GM12878 (cell line): ENCODE data around the gene PRRC2B. TPM values are rescaled to one million over a fixed set of nuclear protein-coding genes. Genes with fewer than 3 reads are reported as not detected.
A peak's percentile ranks its signal among the peaks of the same experiment; 100 is the strongest.
"Not testable (repeated sequence)": the region's sequence is repeated elsewhere in the genome, so short reads cannot be mapped to it uniquely, and the experiment has no call there.

Experiments used
- ATAC-seq: fragments of 200-7000 bp; cut with Tn5 transposase; 3 replicates; pipeline ENCODE4 v1.9.1; 2020; ENCODE audit warnings: mild to moderate bottlenecking, moderate library complexity
- BruUV-seq: library from RNA; stranded (reverse); fragments of 400-500 nt; replicated peaks from 2 replicates; lab custom pipeline; 2021; lab: Mats Ljungman, UMichigan
- CTCF ChIA-PET: fragments of 300-600 bp; sonication (Branson Sonifier 250); formaldehyde crosslinking; extraction: SDS; loops from one replicate; lab custom pipeline; 2021; ENCODE audit warnings: inconsistent platforms; lab: Yijun Ruan, JAX
- POLR2A ChIA-PET: fragments of 350-600 bp; formaldehyde crosslinking; extraction: SDS; loops from one replicate; lab custom pipeline; 2021; ENCODE audit warnings: inconsistent platforms; lab: Charles Lee
- RAD21 ChIA-PET: fragments of 300-600 bp; sonication (Branson Sonifier 250); formaldehyde crosslinking; loops from one replicate; lab custom pipeline; 2023; ENCODE audit warnings: antibody characterized with exemption; ENCODE audit not compliant: unreplicated experiment; lab: Charles Lee
- SMC1A ChIA-PET: fragments of 300-600 bp; sonication (Branson Sonifier 250); formaldehyde crosslinking; loops from one replicate; lab custom pipeline; 2023; ENCODE audit not compliant: unreplicated experiment, uncharacterized antibody; lab: Charles Lee
- DNase-seq: peaks from one replicate; pipeline ENCODE4 v3.0.0-alpha.2; 2011; ENCODE audit warnings: low read depth, low spot score
- FAIRE-seq: peaks from 3 replicates; lab custom pipeline; 2011; peaks lifted over from hg19 to GRCh38; lab: Jason Lieb, UNC
- H2AFZ ChIP-seq: 2 replicates; pipeline ENCODE4 v1.6.0; 2011; ENCODE audit warnings: low read depth, low read length, control low read depth; ENCODE audit not compliant: control insufficient read depth
- H3K27ac ChIP-seq: 2 replicates; pipeline ENCODE4 v1.5.1; 2011; ENCODE audit warnings: control low read depth; ENCODE audit not compliant: control insufficient read depth, insufficient read depth
- H3K27me3 ChIP-seq, 2 experiments: replicated peaks in 1 of 2; 2 replicates each; pipeline versions ENCODE4 v1.6.0 to v1.6.1; 2011; ENCODE audit warnings: low read length in 1 of 2; ENCODE audit not compliant: control insufficient read depth in 2 of 2, insufficient read depth in 2 of 2
- H3K36me3 ChIP-seq, 2 experiments: 2 replicates each; pipeline ENCODE4 v1.5.1; 2011; ENCODE audit warnings: low read length in 1 of 2; ENCODE audit not compliant: control insufficient read depth in 2 of 2, insufficient read depth in 2 of 2
- H3K4me1 ChIP-seq: 2 replicates; pipeline ENCODE4 v1.6.1; 2011; ENCODE audit warnings: mild to moderate bottlenecking, low read length, moderate library complexity, mixed read lengths; ENCODE audit not compliant: control insufficient read depth, insufficient read depth
- H3K4me2 ChIP-seq: 2 replicates; pipeline ENCODE4 v1.6.0; 2011; ENCODE audit warnings: control low read depth; ENCODE audit not compliant: control insufficient read depth, insufficient read depth
- H3K4me3 ChIP-seq: fragments of 200-600 bp; sonication (generic); 2 replicates; pipeline ENCODE4 v1.5.1; 2016
- H3K79me2 ChIP-seq: 2 replicates; pipeline ENCODE4 v1.6.0; 2011; ENCODE audit warnings: low read length; ENCODE audit not compliant: control insufficient read depth, insufficient read depth
- H3K9ac ChIP-seq: 2 replicates; pipeline ENCODE4 v1.8.0; 2011; ENCODE audit warnings: low read length, control low read depth, mixed read lengths; ENCODE audit not compliant: control insufficient read depth, insufficient read depth
- H3K9me3 ChIP-seq: replicated peaks from 3 replicates; pipeline ENCODE4 v1.5.1; 2011; ENCODE audit warnings: mild to moderate bottlenecking, low read length; ENCODE audit not compliant: control insufficient read depth, insufficient read depth
- H4K20me1 ChIP-seq: 2 replicates; pipeline ENCODE4 v1.6.0; 2011; ENCODE audit not compliant: control insufficient read depth, insufficient read depth
- CEBPB ChIP-seq, 2 experiments: fragments of 150-350 bp in 1 of 2; IDR thresholded peaks; 2 replicates each; pipeline ENCODE4 v1.6.1; 2012 to 2014; ENCODE audit warnings: low read depth in 2 of 2, low read length in 2 of 2, borderline replicate concordance in 1 of 2, inconsistent platforms in 1 of 2
- CREM ChIP-seq: IDR thresholded peaks from 2 replicates; pipeline ENCODE4 v1.6.1; 2014; ENCODE audit warnings: antibody characterized with exemption, low read depth
- EED ChIP-seq: sonication (generic); IDR thresholded peaks from 2 replicates; pipeline ENCODE4 v1.6.1; 2016; ENCODE audit warnings: antibody characterized with exemption, low read depth
- RCOR1 ChIP-seq: conservative IDR thresholded peaks from 2 replicates; pipeline ENCODE4 v1.6.1; 2012; ENCODE audit warnings: low read depth, low read length, improper control_type of control experiment
- SIN3A ChIP-seq: IDR thresholded peaks from 2 replicates; pipeline ENCODE4 v1.6.1; 2012; ENCODE audit warnings: low read depth, low read length, improper control_type of control experiment
- STAT3 ChIP-seq: IDR thresholded peaks from 2 replicates; pipeline ENCODE4 v1.6.1; 2011; ENCODE audit warnings: low read depth, low read length, improper control_type of control experiment
- YY1 ChIP-seq: IDR thresholded peaks from 2 replicates; pipeline ENCODE4 v1.6.1; 2011; ENCODE audit warnings: low read depth, mild to moderate bottlenecking, low read length
- ZBED1 ChIP-seq: IDR thresholded peaks from 2 replicates; pipeline ENCODE4 v1.6.1; 2016; ENCODE audit warnings: borderline replicate concordance
- WGBS: methylation state at CpG from one replicate; pipeline ENCODE4 v1.1.6; 2016; ENCODE audit warnings: low lambda C conversion rate; ENCODE audit not compliant: insufficient replicate concordance, insufficient coverage; ENCODE audit errors: missing lambda C conversion rate; 5-methylcytosine and 5-hydroxymethylcytosine counted together
- in situ Hi-C: fragments of 300-500 bp; cut with MboI; formaldehyde crosslinking; loops from 9 replicates; pipeline ENCODE4 v1.14.3; 2018; ENCODE audit warnings: mixed read lengths
- intact Hi-C: fragments of 100-400 bp; cut with micrococcal nuclease; formaldehyde crosslinking; loops from one replicate; pipeline ENCODE4 v1.14.2; 2022; ENCODE audit not compliant: unreplicated experiment
- polyA plus RNA-seq, 11 experiments: library from polyadenylated mRNA; depleted of rRNA in 4 of 11; unstranded in 6 of 11; stranded (reverse) in 5 of 11; fragments of >200 nt; fragmentation: Nextera tagmentation in 4 of 11; fragmentation: Illumina TruSeq in 1 of 11; extraction: Ambion mirVana in 4 of 11; extraction: Trizol in 1 of 11; gene quantifications; 1 replicate in 1 of 11; 2 replicates in 10 of 11; pipeline versions ENCODE4 v1.2.1 to v1.2.3, GENCODE V29; 2011 to 2016; ENCODE audit warnings: inconsistent platforms in 2 of 11, missing spikeins in 2 of 11, low read depth in 1 of 11
- total RNA-seq, 4 experiments: library from RNA; depleted of rRNA in 3 of 4; stranded (reverse); fragments of >200 nt in 3 of 4; fragmentation: Illumina TruSeq in 1 of 4; extraction: Trizol in 1 of 4; gene quantifications; 2 replicates each; pipeline versions ENCODE4 v1.2.1 to v1.2.3, GENCODE V29; 2013 to 2021
- TF ChIP-seq, protein P1 (sequence below): IDR thresholded peaks from 2 replicates; pipeline ENCODE4 v1.6.1; 2011; ENCODE audit warnings: low read depth, low read length, improper control_type of control experiment, borderline replicate concordance
- TF ChIP-seq, protein P2 (sequence below), 3 experiments: IDR thresholded peaks in 2 of 3; conservative IDR thresholded peaks in 1 of 3; 2 replicates each; pipeline ENCODE4 v1.5.1; 2011; ENCODE audit warnings: low read depth in 3 of 3, low read length in 3 of 3, mild to moderate bottlenecking in 3 of 3, control low read depth in 2 of 3, moderate library complexity in 2 of 3, inconsistent platforms in 1 of 3, mixed read lengths in 1 of 3; ENCODE audit not compliant: control insufficient read depth in 2 of 3, insufficient read depth in 1 of 3; ENCODE audit errors: extremely low read depth in 1 of 3
- TF ChIP-seq, protein P3 (sequence below): IDR thresholded peaks from 2 replicates; pipeline ENCODE4 v1.6.1; 2011; ENCODE audit warnings: mild to moderate bottlenecking, low read depth, low read length, moderate library complexity; ENCODE audit not compliant: insufficient replicate concordance
- TF ChIP-seq, protein P4 (sequence below): fragments of 450-650 bp; IDR thresholded peaks from 2 replicates; pipeline ENCODE4 v1.6.1; 2014; ENCODE audit warnings: mild to moderate bottlenecking
- TF ChIP-seq, protein P5 (sequence below): fragments of 450-650 bp; IDR thresholded peaks from 2 replicates; pipeline ENCODE4 v1.6.1; 2017; ENCODE audit warnings: antibody characterized with exemption, mild to moderate bottlenecking, moderate library complexity

PRRC2B gene
- total and polyA plus RNA-seq, 10 of the 15 experiments (the other 5 are each of a cell fraction or from before 2014, with no cell fraction given), result 0.84 to 155 (median 28.7) TPM

DNA sequence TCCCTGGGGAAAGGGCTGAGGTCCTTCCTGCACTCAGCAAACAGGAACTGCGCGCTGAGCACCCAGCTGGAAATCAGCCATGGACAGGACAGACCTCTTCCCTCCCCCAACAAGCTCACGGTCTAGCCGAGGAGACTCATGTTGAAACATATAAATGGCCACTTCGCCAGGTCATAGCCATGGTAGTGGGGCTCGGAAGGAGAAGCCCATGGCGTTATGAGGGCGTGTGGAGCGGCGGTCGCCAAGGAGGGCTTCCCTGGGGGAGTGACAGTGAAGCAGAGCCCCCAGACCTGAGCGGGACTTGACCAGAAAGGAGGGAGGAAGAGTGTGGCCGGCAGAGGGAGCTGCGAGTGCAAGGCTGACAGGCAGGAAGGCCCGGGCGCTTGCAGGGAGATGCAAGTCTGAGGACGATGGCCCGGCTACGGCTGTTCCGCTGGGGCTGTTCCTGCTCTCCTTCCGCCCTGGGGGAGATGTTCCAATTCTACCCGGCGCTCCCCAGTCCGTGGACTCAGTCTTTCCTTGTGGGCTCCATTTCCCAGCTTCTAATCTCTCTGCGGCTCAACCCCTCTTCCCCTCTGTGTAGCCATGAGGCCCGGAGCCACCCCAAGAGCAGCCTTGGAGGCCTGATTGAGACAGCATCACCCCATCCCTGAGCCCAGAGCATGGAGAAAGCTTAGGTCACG lies 43.9 kb upstream of the PRRC2B start (continued):
- TF ChIP-seq, protein P1, sequence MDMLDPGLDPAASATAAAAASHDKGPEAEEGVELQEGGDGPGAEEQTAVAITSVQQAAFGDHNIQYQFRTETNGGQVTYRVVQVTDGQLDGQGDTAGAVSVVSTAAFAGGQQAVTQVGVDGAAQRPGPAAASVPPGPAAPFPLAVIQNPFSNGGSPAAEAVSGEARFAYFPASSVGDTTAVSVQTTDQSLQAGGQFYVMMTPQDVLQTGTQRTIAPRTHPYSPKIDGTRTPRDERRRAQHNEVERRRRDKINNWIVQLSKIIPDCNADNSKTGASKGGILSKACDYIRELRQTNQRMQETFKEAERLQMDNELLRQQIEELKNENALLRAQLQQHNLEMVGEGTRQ, result no peak
- peak; percentile 53; the same call in 1 of the 2 replicates for TF ChIP-seq YY1
- no peak for TF ChIP-seq CEBPB (IDR thresholded peaks at IDR 0.05; ENCODE audit: borderline replicate concordance in 1 of 2, low read depth in 2 of 2, low read length in 2 of 2)
- no peak for TF ChIP-seq EED
- TF ChIP-seq, protein P2, sequence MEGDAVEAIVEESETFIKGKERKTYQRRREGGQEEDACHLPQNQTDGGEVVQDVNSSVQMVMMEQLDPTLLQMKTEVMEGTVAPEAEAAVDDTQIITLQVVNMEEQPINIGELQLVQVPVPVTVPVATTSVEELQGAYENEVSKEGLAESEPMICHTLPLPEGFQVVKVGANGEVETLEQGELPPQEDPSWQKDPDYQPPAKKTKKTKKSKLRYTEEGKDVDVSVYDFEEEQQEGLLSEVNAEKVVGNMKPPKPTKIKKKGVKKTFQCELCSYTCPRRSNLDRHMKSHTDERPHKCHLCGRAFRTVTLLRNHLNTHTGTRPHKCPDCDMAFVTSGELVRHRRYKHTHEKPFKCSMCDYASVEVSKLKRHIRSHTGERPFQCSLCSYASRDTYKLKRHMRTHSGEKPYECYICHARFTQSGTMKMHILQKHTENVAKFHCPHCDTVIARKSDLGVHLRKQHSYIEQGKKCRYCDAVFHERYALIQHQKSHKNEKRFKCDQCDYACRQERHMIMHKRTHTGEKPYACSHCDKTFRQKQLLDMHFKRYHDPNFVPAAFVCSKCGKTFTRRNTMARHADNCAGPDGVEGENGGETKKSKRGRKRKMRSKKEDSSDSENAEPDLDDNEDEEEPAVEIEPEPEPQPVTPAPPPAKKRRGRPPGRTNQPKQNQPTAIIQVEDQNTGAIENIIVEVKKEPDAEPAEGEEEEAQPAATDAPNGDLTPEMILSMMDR (IDR thresholded peaks at IDR 0.05 in 2 of 3, conservative IDR thresholded peaks at IDR 0.05 in 1 of 3; ENCODE audit: control insufficient read depth in 2 of 3, extremely low read depth in 1 of 3, insufficient read depth in 1 of 3, low read depth in 3 of 3, low read length in 3 of 3), result peak; percentile 85 to 91 (median 88)
- TF ChIP-seq, protein P3, sequence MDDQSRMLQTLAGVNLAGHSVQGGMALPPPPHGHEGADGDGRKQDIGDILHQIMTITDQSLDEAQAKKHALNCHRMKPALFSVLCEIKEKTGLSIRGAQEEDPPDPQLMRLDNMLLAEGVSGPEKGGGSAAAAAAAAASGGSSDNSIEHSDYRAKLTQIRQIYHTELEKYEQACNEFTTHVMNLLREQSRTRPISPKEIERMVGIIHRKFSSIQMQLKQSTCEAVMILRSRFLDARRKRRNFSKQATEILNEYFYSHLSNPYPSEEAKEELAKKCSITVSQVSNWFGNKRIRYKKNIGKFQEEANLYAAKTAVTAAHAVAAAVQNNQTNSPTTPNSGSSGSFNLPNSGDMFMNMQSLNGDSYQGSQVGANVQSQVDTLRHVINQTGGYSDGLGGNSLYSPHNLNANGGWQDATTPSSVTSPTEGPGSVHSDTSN, result peak; percentile 30
- no peak for TF ChIP-seq RCOR1
- TF ChIP-seq CREM, result no peak
- TF ChIP-seq, protein P4, sequence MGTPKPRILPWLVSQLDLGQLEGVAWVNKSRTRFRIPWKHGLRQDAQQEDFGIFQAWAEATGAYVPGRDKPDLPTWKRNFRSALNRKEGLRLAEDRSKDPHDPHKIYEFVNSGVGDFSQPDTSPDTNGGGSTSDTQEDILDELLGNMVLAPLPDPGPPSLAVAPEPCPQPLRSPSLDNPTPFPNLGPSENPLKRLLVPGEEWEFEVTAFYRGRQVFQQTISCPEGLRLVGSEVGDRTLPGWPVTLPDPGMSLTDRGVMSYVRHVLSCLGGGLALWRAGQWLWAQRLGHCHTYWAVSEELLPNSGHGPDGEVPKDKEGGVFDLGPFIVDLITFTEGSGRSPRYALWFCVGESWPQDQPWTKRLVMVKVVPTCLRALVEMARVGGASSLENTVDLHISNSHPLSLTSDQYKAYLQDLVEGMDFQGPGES, result 0 out of 2 replicates have a peak, but pooled peaks have one; percentile 32
- TF ChIP-seq STAT3, result no peak
- TF ChIP-seq, protein P5, sequence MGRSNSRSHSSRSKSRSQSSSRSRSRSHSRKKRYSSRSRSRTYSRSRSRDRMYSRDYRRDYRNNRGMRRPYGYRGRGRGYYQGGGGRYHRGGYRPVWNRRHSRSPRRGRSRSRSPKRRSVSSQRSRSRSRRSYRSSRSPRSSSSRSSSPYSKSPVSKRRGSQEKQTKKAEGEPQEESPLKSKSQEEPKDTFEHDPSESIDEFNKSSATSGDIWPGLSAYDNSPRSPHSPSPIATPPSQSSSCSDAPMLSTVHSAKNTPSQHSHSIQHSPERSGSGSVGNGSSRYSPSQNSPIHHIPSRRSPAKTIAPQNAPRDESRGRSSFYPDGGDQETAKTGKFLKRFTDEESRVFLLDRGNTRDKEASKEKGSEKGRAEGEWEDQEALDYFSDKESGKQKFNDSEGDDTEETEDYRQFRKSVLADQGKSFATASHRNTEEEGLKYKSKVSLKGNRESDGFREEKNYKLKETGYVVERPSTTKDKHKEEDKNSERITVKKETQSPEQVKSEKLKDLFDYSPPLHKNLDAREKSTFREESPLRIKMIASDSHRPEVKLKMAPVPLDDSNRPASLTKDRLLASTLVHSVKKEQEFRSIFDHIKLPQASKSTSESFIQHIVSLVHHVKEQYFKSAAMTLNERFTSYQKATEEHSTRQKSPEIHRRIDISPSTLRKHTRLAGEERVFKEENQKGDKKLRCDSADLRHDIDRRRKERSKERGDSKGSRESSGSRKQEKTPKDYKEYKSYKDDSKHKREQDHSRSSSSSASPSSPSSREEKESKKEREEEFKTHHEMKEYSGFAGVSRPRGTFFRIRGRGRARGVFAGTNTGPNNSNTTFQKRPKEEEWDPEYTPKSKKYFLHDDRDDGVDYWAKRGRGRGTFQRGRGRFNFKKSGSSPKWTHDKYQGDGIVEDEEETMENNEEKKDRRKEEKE, result no peak
- no peak for TF ChIP-seq ZBED1
- no peak for TF ChIP-seq SIN3A

DNA sequence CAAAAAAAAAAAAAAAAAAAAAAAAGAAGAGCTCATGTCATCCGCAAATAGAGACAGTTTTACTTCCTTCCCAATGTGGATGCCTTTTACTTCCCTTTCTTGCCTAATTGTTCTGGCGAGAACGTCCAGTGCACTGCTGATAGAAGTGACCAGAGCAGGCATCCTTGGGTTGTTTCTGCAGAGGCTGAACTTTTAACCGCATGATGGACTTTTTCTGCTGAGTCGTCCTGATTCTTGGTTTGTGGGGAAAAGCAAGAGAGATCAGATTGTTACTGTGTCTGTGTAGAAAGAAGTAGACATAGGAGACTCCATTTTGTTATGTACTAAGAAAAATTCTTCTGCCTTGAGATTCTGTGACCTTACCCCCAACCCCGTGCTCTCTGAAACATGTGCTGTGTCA lies 37.4 kb upstream of the PRRC2B start:
- in situ Hi-C loops, H3K9me3 ChIP-seq, H3K9ac ChIP-seq, RAD21 ChIA-PET, H3K36me3 ChIP-seq, H3K4me1 ChIP-seq, H3K79me2 ChIP-seq, H4K20me1 ChIP-seq, DNase-seq, BruUV-seq, FAIRE-seq, H3K4me3 ChIP-seq, ATAC-seq, H3K27ac ChIP-seq, intact Hi-C loops, H3K27me3 ChIP-seq, H3K4me2 ChIP-seq, H2AFZ ChIP-seq, SMC1A ChIA-PET: not testable (repeated sequence)
- POLR2A ChIA-PET, result interaction anchor here (0.6 kb wide), 1 partner anchor 191 kb away, joined by 5 read pairs; no protein-coding TSS in a partner anchor
- CTCF ChIA-PET, result interaction anchor here (0.8 to 1.0 kb wide), 2 partner anchors 11 to 40 kb away, joined by 3 read pairs; no protein-coding TSS in a partner anchor
- 14% methylated on average over 5 of the region's 6 CpGs for WGBS
